CD4-positive, alpha-beta T cell (primary cell): ENCODE measurements around the gene KLF18. TPM values are rescaled to one million over a fixed set of nuclear protein-coding genes. Genes with fewer than 3 reads are reported as not detected.

ENCODE experiments used
- ATAC-seq: fragments of 200-7000 bp; cut with Tn5 transposase; one replicate; pipeline ENCODE4 v1.10.0; 2022; ENCODE audit warnings: mild to moderate bottlenecking; ENCODE audit not compliant: poor library complexity
- CTCF ChIA-PET: fragments of 350-600 bp; sonication (Branson Sonifier 250); formaldehyde crosslinking; loops from one replicate; lab custom pipeline; 2021; ENCODE audit warnings: antibody characterized with exemption, inconsistent platforms; lab: Charles Lee
- POLR2A ChIA-PET: fragments of 350-600 bp; sonication (Branson Sonifier 250); formaldehyde crosslinking; loops from one replicate; lab custom pipeline; 2021; ENCODE audit warnings: antibody characterized with exemption, inconsistent platforms; lab: Charles Lee
- DNase-seq, 14 experiments: peaks; one replicate each; pipeline ENCODE4 v3.0.0-alpha.2; 2013 to 2020; ENCODE audit warnings: mixed read lengths in 2 of 14
- H3K27ac ChIP-seq, 2 donors: one replicate each; pipeline versions ENCODE4 v1.5.1 to v1.7.0; 2013; ENCODE audit warnings: low read length in 2 of 2, low read depth in 1 of 2, mild to moderate bottlenecking in 1 of 2
- H3K27me3 ChIP-seq, 2 experiments: 1 replicate in 1 of 2; 2 replicates in 1 of 2; pipeline versions ENCODE4 v1.6.1 to v1.7.0; 2013; ENCODE audit warnings: low read length in 2 of 2, control low read depth in 1 of 2, mild to moderate bottlenecking in 1 of 2, moderate library complexity in 1 of 2; ENCODE audit not compliant: insufficient read depth in 2 of 2, control insufficient read depth in 1 of 2
- H3K36me3 ChIP-seq: one replicate; pipeline ENCODE4 v1.6.1; 2013; ENCODE audit warnings: low read length, control low read depth; ENCODE audit not compliant: insufficient read depth
- H3K4me1 ChIP-seq: one replicate; pipeline ENCODE4 v1.6.1; 2013; ENCODE audit warnings: low read length, control low read depth; ENCODE audit not compliant: insufficient read depth
- H3K4me3 ChIP-seq: one replicate; pipeline ENCODE4 v1.5.1; 2013; ENCODE audit warnings: mild to moderate bottlenecking, low read length, moderate library complexity
- H3K9me3 ChIP-seq, 2 experiments: 1 replicate in 1 of 2; 2 replicates in 1 of 2; pipeline versions ENCODE4 v1.6.1 to v1.7.0; 2013; ENCODE audit warnings: low read length in 2 of 2, mild to moderate bottlenecking in 2 of 2, control low read depth in 1 of 2, moderate library complexity in 1 of 2; ENCODE audit not compliant: control insufficient read depth in 1 of 2, insufficient read depth in 1 of 2
- H3K27ac Mint-ChIP-seq: one replicate; pipeline ENCODE4 v1.8.0; 2020; ENCODE audit warnings: mixed read lengths
- H3K27me3 Mint-ChIP-seq: one replicate; pipeline ENCODE4 v1.8.0; 2021; ENCODE audit warnings: mixed read lengths
- H3K36me3 Mint-ChIP-seq: one replicate; pipeline ENCODE4 v1.8.0; 2021; ENCODE audit warnings: low read depth, mixed read lengths
- H3K4me1 Mint-ChIP-seq: one replicate; pipeline ENCODE4 v1.8.0; 2021; ENCODE audit warnings: low read depth, mixed read lengths
- H3K4me3 Mint-ChIP-seq: one replicate; pipeline ENCODE4 v1.8.0; 2020; ENCODE audit warnings: mild to moderate bottlenecking, mixed read lengths
- H3K9me3 Mint-ChIP-seq: one replicate; pipeline ENCODE4 v1.8.0; 2020; ENCODE audit warnings: mixed read lengths
- CTCF ChIP-seq: fragments of 200-600 bp; IDR thresholded peaks from one replicate; pipeline ENCODE4 v1.8.0; 2022; ENCODE audit warnings: antibody characterized with exemption, mild to moderate bottlenecking
- intact Hi-C, 2 experiments: fragments of 100-400 bp; cut with DNase I in 1 of 2; cut with micrococcal nuclease in 1 of 2; formaldehyde crosslinking; loops; one replicate each; pipeline versions ENCODE4 v1.15.1 to v1.9.0; 2023 to 2025; cut with DNase I, micrococcal nuclease
- total RNA-seq, 174 experiments: library from RNA in 2 of 174; stranded (reverse) in 2 of 174; gene quantifications; one replicate each; pipeline ENCODE4 v1.2.3 and lab custom pipeline; 2021 to 2026

The KLF18 gene
- total RNA-seq, 2 experiments from 2014 or later, result not detected

GRCh38 chr1:44110916-44111315 is 30.5 kb downstream of the KLF18 start:
- Histone ChIP-seq H3K4me1 (no peaks in the 10 kb centered on the region), H3K36me3 (no peaks in the 10 kb centered on the region), H3K4me3 (no peak overlapping the region), H3K27ac (no peak overlapping the region), H3K27me3 (peaks cover 0 to 12% of the 10 kb centered on the region in 2 experiments), H3K9me3 (no peaks in the 10 kb centered on the region)
- POLR2A ChIA-PET, result no interaction called here
- peaks cover 19% of the 10 kb centered on the region for H3K27me3 Mint-ChIP-seq
- CTCF ChIA-PET, result no interaction called here
- H3K36me3 Mint-ChIP-seq, result no peaks in the 10 kb centered on the region
- H3K27ac Mint-ChIP-seq, result no peak overlapping the region
- intact Hi-C loops, result no loop called here
- no peak for TF ChIP-seq CTCF
- ATAC-seq (no peak), DNase-seq (no peak)
- no peaks in the 10 kb centered on the region for H3K4me1 Mint-ChIP-seq
- no peak overlapping the region for H3K4me3 Mint-ChIP-seq
- H3K9me3 Mint-ChIP-seq, result no peaks in the 10 kb centered on the region

GRCh38 chr1:44108971-44109370 is 32.5 kb downstream of the KLF18 start:
- no peak for TF ChIP-seq CTCF
- Histone ChIP-seq H3K4me3 (no peak overlapping the region), H3K27ac (no peak overlapping the region), H3K4me1 (no peaks in the 10 kb centered on the region), H3K27me3 (peaks cover 0 to 12% of the 10 kb centered on the region in 2 experiments), H3K9me3 (no peaks in the 10 kb centered on the region), H3K36me3 (no peaks in the 10 kb centered on the region)
- ATAC-seq (no peak), DNase-seq (no peak)
- Mint-ChIP-seq H3K4me1 (no peaks in the 10 kb centered on the region), H3K36me3 (no peaks in the 10 kb centered on the region), H3K27me3 (peaks cover 29% of the 10 kb centered on the region), H3K9me3 (no peaks in the 10 kb centered on the region), H3K4me3 (no peak overlapping the region), H3K27ac (no peak overlapping the region)
- ChIA-PET CTCF (no interaction called here), POLR2A (no interaction called here)
- intact Hi-C loops, result no loop called here

GRCh38 chr1:44108241-44108640 is 33.2 kb downstream of the KLF18 start:
- no peak for ATAC-seq
- no peaks in the 10 kb centered on the region for H3K9me3 ChIP-seq
- DNase-seq, result no peak
- POLR2A ChIA-PET, result no interaction called here
- H3K36me3 ChIP-seq, result no peaks in the 10 kb centered on the region
- no peak overlapping the region for H3K27ac ChIP-seq
- Mint-ChIP-seq H3K4me1 (no peaks in the 10 kb centered on the region), H3K4me3 (no peak overlapping the region), H3K36me3 (no peaks in the 10 kb centered on the region), H3K27me3 (peaks cover 31% of the 10 kb centered on the region), H3K27ac (no peak overlapping the region), H3K9me3 (no peaks in the 10 kb centered on the region)
- H3K27me3 ChIP-seq, result peaks cover 0 to 12% of the 10 kb centered on the region in 2 experiments
- H3K4me3 ChIP-seq, result no peak overlapping the region
- no peak for TF ChIP-seq CTCF
- intact Hi-C loops, result no loop called here
- CTCF ChIA-PET, result interaction anchor here (0.8 kb wide), 1 partner anchor 17 kb away, joined by 3 read pairs; no protein-coding TSS in a partner anchor
- H3K4me1 ChIP-seq, result no peaks in the 10 kb centered on the region
